Ascending aorta (tissue), 2 donors: Measurements from ENCODE around the gene ELMO1. TPM values are rescaled to one million over a fixed set of nuclear protein-coding genes. Genes with fewer than 3 reads are reported as not detected.

Experiments used
- DNase-seq, 2 donors: peaks; one replicate each; pipeline ENCODE4 v3.0.0-alpha.2; 2019; ENCODE audit warnings: low spot score in 2 of 2
- H3K27ac ChIP-seq, 2 donors: fragments of 200-600 bp; sonication (generic); one replicate each; pipeline ENCODE4 v1.5.1; 2016 to 2017; ENCODE audit warnings: mild to moderate bottlenecking in 1 of 2
- H3K27me3 ChIP-seq: fragments of 200-600 bp; sonication (generic); one replicate; pipeline ENCODE4 v1.5.1; 2017
- H3K36me3 ChIP-seq, 2 donors: fragments of 200-600 bp; sonication (generic); one replicate each; pipeline ENCODE4 v1.5.1; 2016
- H3K4me1 ChIP-seq, 2 donors: fragments of 200-600 bp; sonication (generic); one replicate each; pipeline ENCODE4 v1.5.1; 2016 to 2017; ENCODE audit warnings: mild to moderate bottlenecking in 1 of 2
- H3K4me3 ChIP-seq, 2 donors: fragments of 200-600 bp; sonication (generic); one replicate each; pipeline ENCODE4 v1.5.1; 2016 to 2017; ENCODE audit warnings: mild to moderate bottlenecking in 1 of 2
- H3K9me3 ChIP-seq, 2 donors: fragments of 200-600 bp; sonication (generic); one replicate each; pipeline ENCODE4 v1.5.1; 2016
- CTCF ChIP-seq, 3 experiments: fragments of 200-600 bp in 2 of 3; fragments of 450-650 bp in 1 of 3; sonication (generic) in 2 of 3; IDR thresholded peaks; one replicate each; pipeline ENCODE4 v1.5.1; 2016 to 2019; ENCODE audit warnings: antibody characterized with exemption in 3 of 3, mild to moderate bottlenecking in 1 of 3, moderate library complexity in 1 of 3
- intact Hi-C: fragments of 100-400 bp; cut with DNase I; formaldehyde crosslinking; loops from one replicate; pipeline ENCODE4 v1.15.1; 2023
- total RNA-seq: library from RNA; depleted of rRNA; stranded (reverse); fragments of >200 nt; gene quantifications from one replicate; pipeline ENCODE4 v1.1.0, GENCODE V29; 2016

Gene ELMO1
- total RNA-seq, 1 donor from 2014 or later = 40.8 TPM

- Histone ChIP-seq H3K36me3 (no peaks in the 10 kb centered on the region), H3K9me3 (no peaks in the 10 kb centered on the region), H3K27ac (no peak overlapping the region), H3K4me1 (no peaks in the 10 kb centered on the region), H3K4me3 (no peak overlapping the region), H3K27me3 (no peaks in the 10 kb centered on the region)
- no peak for DNase-seq
- intact Hi-C loops = no loop called here
- TF ChIP-seq CTCF (IDR thresholded peaks at IDR 0.05) = no peak
These were observed 17.3 kb downstream of the ELMO1 start for GRCh38 chr7:37431413-37431812.

GRCh38 chr7:37430640-37431039 is 18.0 kb downstream of the ELMO1 start:
- intact Hi-C loops = no loop called here
- no peaks in the 10 kb centered on the region for H3K4me1 ChIP-seq
- H3K27ac ChIP-seq = no peak overlapping the region

GRCh38 chr7:37430171-37430570 is 18.5 kb downstream of the ELMO1 start:
- no peak overlapping the region for H3K4me3 ChIP-seq
- no peaks in the 10 kb centered on the region for H3K36me3 ChIP-seq
- H3K27me3 ChIP-seq = no peaks in the 10 kb centered on the region
- H3K9me3 ChIP-seq = no peaks in the 10 kb centered on the region
- intact Hi-C loops = no loop called here
- H3K27ac ChIP-seq = no peak overlapping the region
- H3K4me1 ChIP-seq = no peaks in the 10 kb centered on the region
- TF ChIP-seq CTCF (IDR thresholded peaks at IDR 0.05) = no peak
- no peak for DNase-seq

More at GRCh38 chr7:37430640-37431039, 18.0 kb downstream of the ELMO1 start:
- TF ChIP-seq CTCF (IDR thresholded peaks at IDR 0.05) = no peak
- no peak overlapping the region for H3K4me3 ChIP-seq
- no peak for DNase-seq
- H3K27me3 ChIP-seq = no peaks in the 10 kb centered on the region
- H3K9me3 ChIP-seq = no peaks in the 10 kb centered on the region
- no peaks in the 10 kb centered on the region for H3K36me3 ChIP-seq

GRCh38 chr7:37429435-37429791 is 19.3 kb downstream of the ELMO1 start:
- H3K4me3 ChIP-seq = no peak overlapping the region
- no peak for DNase-seq
- TF ChIP-seq CTCF (IDR thresholded peaks at IDR 0.05) = no peak
- H3K27me3 ChIP-seq = no peaks in the 10 kb centered on the region
- no peaks in the 10 kb centered on the region for H3K9me3 ChIP-seq
- intact Hi-C loops = no loop called here
- no peaks in the 10 kb centered on the region for H3K4me1 ChIP-seq
- H3K27ac ChIP-seq = no peak overlapping the region
- H3K36me3 ChIP-seq = no peaks in the 10 kb centered on the region

GRCh38 chr7:37428681-37429434 is 19.8 kb downstream of the ELMO1 start:
- no peak for TF ChIP-seq CTCF (IDR thresholded peaks at IDR 0.05)
- Histone ChIP-seq H3K27ac (no peak overlapping the region), H3K9me3 (no peaks in the 10 kb centered on the region), H3K27me3 (no peaks in the 10 kb centered on the region), H3K36me3 (no peaks in the 10 kb centered on the region), H3K4me1 (no peaks in the 10 kb centered on the region), H3K4me3 (no peak overlapping the region)
- no peak for DNase-seq
- intact Hi-C loops = no loop called here
